Bladder microvascular endothelial cell (primary cell): ENCODE measurements around the gene CAMKV. TPM values are rescaled to one million over a fixed set of nuclear protein-coding genes. Genes with fewer than 3 reads are reported as not detected.

Experiments used
- total RNA-seq: library from RNA; depleted of rRNA; stranded (reverse); fragments of >200 nt; gene quantifications from 2 replicates; pipeline ENCODE4 v1.2.3, GENCODE V29; 2014

CAMKV gene
- total RNA-seq, result not detected in 2 replicates

DNA sequence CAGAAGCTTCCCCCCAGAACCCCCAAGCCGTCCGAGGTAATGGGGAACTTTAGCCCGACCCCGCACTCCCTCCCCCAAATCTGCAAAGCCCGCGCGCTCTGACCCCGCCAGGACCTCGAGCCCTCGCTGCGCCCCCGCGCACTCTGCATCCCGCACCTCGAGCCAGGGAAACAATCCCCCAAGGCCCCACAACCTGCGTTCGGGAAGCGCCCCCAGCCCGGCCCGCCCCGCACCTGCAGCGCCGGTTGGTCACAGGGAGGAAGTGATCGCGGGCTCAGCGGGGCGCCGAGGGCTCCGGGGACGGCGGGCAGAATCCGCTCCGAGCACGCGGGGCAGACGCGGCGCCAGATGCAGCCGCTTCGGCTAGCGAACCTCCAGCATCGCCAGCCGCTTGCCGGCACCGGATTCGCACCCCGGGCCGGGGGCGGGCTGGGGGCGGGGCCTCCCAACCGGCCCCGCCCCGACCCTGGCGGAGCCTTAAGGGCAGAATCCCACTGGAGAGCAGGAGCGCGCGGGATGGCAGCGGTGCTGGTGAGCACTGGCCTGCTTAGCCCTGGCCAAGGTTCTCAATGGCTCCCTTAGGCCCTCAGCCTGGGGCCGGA, at the start of gene CAMKV:
TSS of gene CAMKV (minus strand) at position 382 of the 602 bp plus-strand sequence. CDS start 7,518 bp downstream, outside the sequence.

DNA sequence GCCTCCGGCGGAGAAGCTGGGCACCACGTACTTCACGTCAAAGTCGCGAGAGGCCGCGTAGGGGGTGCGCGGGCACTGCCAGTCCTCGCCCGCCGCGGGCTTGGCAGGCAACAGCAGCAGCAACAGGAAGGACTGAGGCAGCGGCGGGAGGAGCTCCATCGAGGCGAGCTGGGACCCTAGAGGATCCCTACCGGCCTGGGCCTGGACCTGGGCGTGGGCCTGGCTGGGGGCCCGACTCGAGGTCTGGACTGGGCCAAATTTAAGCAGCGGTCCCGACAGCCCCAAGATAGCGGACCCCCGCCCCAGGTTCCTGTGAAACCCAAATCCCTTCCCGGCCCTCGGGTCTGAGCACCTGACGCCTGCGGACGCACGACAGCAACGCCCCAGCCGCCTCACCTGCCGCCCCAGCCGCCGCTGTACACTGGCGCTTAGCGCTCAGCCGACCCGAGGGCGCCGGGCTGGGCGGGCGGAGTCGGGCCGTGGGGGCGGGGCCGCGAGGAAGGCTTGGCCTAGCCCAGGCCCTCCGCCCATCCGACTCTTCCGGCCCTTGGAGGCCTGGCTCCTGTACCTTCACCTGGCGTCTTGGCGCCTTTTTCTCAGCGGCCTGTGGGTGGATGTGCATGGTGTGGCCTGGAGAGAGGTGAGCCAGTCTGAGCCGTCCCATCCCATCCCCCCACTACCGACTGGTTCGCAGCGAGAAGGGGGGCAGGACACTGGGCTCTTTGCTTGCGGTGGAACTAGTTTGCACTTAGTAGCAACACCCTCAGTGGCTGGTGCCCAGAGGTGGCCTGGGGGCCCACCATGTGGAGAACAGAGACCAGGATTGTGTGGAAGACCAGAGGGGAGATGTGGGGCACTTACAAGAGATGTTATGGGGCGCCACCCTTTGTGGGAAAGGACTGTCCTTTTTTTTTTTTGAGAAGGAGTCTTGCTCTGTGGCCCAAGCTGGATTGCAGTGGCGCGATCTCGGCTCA, 34.0 kb upstream of the CAMKV start, which contains the start of gene MST1R:
TSS of gene MST1R (minus strand) at position 423 of the 974 bp plus-strand sequence. CDS start at position 159, 264 bp downstream.

DNA sequence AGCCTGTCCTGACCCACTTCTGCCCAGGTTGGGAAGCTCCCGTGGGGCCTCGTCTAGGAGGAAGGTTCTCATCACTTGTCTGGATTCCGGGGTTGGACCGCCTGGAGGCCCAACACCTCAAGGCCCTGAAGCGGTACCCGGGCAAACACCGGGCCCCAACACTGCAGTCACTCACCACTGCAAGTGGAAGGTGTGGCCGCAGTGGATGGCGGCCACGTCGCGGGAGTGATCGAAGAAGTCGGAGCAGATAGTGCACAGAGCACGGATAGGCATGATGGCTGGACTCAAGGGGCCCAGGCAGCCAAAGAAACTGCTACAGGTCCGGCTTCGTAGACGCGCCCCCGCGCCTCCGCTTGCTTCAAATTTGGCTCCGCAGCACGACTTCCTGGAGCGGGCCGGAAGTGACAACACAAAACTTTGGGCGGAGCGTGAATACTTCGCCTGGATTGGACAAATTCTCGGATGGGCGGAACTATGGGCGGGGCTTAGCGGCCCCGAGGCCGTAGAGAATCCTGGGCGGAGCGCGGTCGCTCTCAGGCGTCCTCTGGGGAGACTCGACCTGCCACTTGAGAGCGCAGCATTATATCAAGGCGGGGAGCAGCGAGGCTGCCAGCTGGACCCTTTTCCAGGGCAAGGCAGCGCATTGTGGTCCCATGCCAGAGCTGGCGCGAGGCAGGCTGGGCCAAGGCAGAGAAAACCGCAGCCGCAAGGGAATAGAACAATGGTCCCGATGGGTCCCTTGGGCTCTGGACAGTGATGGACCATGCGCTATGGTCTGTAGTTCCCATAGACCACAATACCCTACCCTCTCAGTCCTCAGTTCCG, 13.3 kb downstream of the CAMKV start, which contains the start of gene TRAIP:
TSS of gene TRAIP (minus strand) at position 384 of the 825 bp plus-strand sequence. CDS start at position 273, 111 bp downstream.

DNA sequence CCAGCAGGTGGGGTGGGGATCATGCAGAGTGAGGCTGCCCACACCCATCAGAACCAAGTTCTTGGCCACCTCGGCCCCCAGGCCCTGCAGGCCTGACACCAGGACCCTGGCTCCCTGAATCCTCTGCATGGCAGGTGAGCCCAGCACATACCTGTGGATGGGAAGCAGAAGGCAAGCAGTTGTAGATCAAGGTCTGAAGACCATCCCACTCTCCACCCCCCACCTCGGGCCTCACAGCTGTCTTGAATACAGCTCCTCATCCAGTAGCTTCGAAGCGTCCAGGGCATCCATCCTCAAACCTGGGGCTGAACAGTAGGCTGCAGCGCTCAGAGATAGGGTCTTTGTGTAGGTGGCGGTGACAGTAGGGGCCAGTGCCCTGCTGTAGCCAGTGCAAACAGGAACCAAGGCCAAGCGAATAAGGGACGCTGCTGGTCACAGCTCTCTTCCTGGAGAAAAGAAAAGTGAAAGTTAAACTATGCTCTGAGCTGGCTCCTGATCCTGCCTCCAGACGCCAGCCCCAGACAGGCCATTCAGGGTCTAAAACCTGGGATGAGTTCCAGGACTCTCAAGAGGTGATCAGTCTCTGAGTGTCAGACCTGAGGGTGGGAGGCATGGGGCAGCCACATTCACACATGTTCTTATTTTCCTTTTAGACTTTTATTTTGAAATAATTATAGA, 56.1 kb downstream of the CAMKV start, which contains the start of gene UBA7:
TSS of gene UBA7 (minus strand) at position 457 of the 678 bp plus-strand sequence. CDS start at position 291, 166 bp downstream.

Other genes with a start within 250 kb of the CAMKV start
- gene APEH, start 195.6 kb downstream of the CAMKV start, total RNA-seq, result 86.5 and 87.7 TPM in 2 replicates
- 1.1 and 4.0 TPM in 2 replicates for gene MST1, start 180.4 kb downstream of the CAMKV start, total RNA-seq
- gene RNF123, start 180.3 kb downstream of the CAMKV start, total RNA-seq, result 17.2 and 37.1 TPM in 2 replicates
- gene AMIGO3, start 150.2 kb downstream of the CAMKV start, total RNA-seq, result not detected in 2 replicates
- gene GMPPB, start 146.0 kb downstream of the CAMKV start, total RNA-seq, result 22.8 and 39.5 TPM in 2 replicates
- 34.6 and 66.0 TPM in 2 replicates for gene IP6K1, start 83.4 kb downstream of the CAMKV start, total RNA-seq
- not detected in 2 replicates for gene CDHR4, start 70.0 kb downstream of the CAMKV start, total RNA-seq
- 15.4 and 38.2 TPM in 2 replicates for gene INKA1, start 66.6 kb downstream of the CAMKV start, total RNA-seq
- gene UBA7, start 56.0 kb downstream of the CAMKV start, total RNA-seq, result 42.7 and 44.2 TPM in 2 replicates
- gene TRAIP, start 13.3 kb downstream of the CAMKV start, total RNA-seq, result 5.2 and 6.0 TPM in 2 replicates
- gene MST1R, start 34.0 kb upstream of the CAMKV start, total RNA-seq, result 0.81 and 1.0 TPM in 2 replicates
- gene MON1A, start 59.9 kb upstream of the CAMKV start, total RNA-seq, result 9.4 and 16.9 TPM in 2 replicates
- 25.9 and 60.7 TPM in 2 replicates for gene RBM6, start 70.2 kb upstream of the CAMKV start, total RNA-seq
- 115 and 502 TPM in 2 replicates for gene RBM5, start 219.0 kb upstream of the CAMKV start, total RNA-seq